SK-N-MC (cell line): ENCODE measurements around the gene SMURF1.
"Not testable (repeated sequence)": the region's sequence is repeated elsewhere in the genome, so short reads cannot be mapped to it uniquely, and the experiment has no call there.

ENCODE experiments used
- DNase-seq: peaks from one replicate; pipeline ENCODE4 v3.0.0-alpha.2; 2011; ENCODE audit warnings: low read depth, low spot score
- H3K27ac ChIP-seq: fragments of 200-600 bp; sonication (generic); 2 replicates; pipeline ENCODE4 v1.5.1; 2016; ENCODE audit warnings: mixed run types
- H3K36me3 ChIP-seq: fragments of 200-600 bp; sonication (generic); 2 replicates; pipeline ENCODE4 v1.6.1; 2017; ENCODE audit warnings: antibody characterized with exemption, low read length, mixed read lengths; ENCODE audit not compliant: insufficient read depth
- H3K4me3 ChIP-seq: fragments of 200-600 bp; sonication (generic); 2 replicates; pipeline ENCODE4 v1.5.1; 2016
- H3K9ac ChIP-seq: fragments of 200-600 bp; sonication (generic); 2 replicates; pipeline ENCODE4 v1.8.0; 2017; ENCODE audit warnings: mixed run types, mixed read lengths; ENCODE audit not compliant: insufficient read length
- H3K9me3 ChIP-seq: fragments of 200-600 bp; sonication (generic); 2 replicates; pipeline ENCODE4 v1.6.1; 2017; ENCODE audit warnings: low read depth, mild to moderate bottlenecking, antibody characterized with exemption, low read length, moderate library complexity, mixed read lengths
- EZH2 ChIP-seq: fragments of 200-600 bp; sonication (generic); IDR thresholded peaks from one replicate; pipeline ENCODE4 v1.6.1; 2017; ENCODE audit warnings: antibody characterized with exemption
- FOXP2 ChIP-seq: optimal IDR thresholded peaks from 2 replicates; pipeline ENCODE3; 2011; ENCODE audit warnings: mild to moderate bottlenecking, moderate library complexity; ENCODE audit not compliant: insufficient read depth; ENCODE audit errors: extremely low read length, control extremely low read depth
- POLR2AphosphoS5 ChIP-seq: IDR thresholded peaks from 2 replicates; pipeline ENCODE4 v1.6.1; 2012; ENCODE audit warnings: mild to moderate bottlenecking, low read depth, low read length, borderline replicate concordance

The SMURF1 gene

DNA sequence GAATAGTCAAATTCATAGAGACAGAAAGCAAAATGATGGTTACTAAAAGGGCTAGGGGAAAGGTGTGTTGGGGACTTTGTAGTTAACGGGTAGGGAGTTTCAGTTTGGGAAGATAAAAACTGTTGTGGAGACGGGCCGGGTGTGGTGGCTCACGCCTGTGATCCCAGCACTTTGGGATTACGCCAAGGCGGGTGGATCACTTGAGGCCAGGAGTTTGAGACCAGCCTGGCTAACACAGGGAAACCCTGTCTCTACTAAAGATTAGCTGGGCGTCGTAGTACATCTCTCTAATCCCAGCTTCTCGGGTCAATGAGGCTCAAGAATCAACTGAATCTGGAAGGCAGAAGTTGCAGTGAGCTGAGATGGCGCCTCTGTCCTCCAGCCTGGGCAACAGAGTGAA, 33.3 kb upstream of the SMURF1 start:
- H3K9me3 ChIP-seq = no peaks in the 10 kb centered on the region
- no peak for DNase-seq
- TF ChIP-seq EZH2 (no peak), POLR2AphosphoS5 (no peak), FOXP2 (no peak)
- H3K9ac ChIP-seq = no peak overlapping the region
- H3K27ac ChIP-seq = no peak overlapping the region
- H3K4me3 ChIP-seq = no peak overlapping the region
- H3K36me3 ChIP-seq = no peaks in the 10 kb centered on the region

GRCh38 chr7:99173787-99174186, 29.9 kb upstream of the SMURF1 start:
- Histone ChIP-seq H3K27ac (no peak overlapping the region), H3K4me3 (no peak overlapping the region), H3K36me3 (no peaks in the 10 kb centered on the region), H3K9ac (no peak overlapping the region), H3K9me3 (no peaks in the 10 kb centered on the region)
- DNase-seq = no peak
- no peak for TF ChIP-seq EZH2
- no peak for TF ChIP-seq POLR2AphosphoS5
- TF ChIP-seq FOXP2 = no peak

- no peak for DNase-seq
- no peak overlapping the region for H3K27ac ChIP-seq
- no peaks in the 10 kb centered on the region for H3K9me3 ChIP-seq
- H3K36me3 ChIP-seq = no peaks in the 10 kb centered on the region
- H3K4me3 ChIP-seq = no peak overlapping the region
- no peak overlapping the region for H3K9ac ChIP-seq
- TF ChIP-seq EZH2 (no peak), FOXP2 (no peak), POLR2AphosphoS5 (no peak)
These were observed 27.8 kb upstream of the SMURF1 start for GRCh38 chr7:99171731-99172130.

GRCh38 chr7:99170730-99171074, 26.8 kb upstream of the SMURF1 start:
- DNase-seq = no peak
- H3K9me3 ChIP-seq = no peaks in the 10 kb centered on the region
- H3K9ac ChIP-seq = no peak overlapping the region
- H3K36me3 ChIP-seq = no peaks in the 10 kb centered on the region
- H3K27ac ChIP-seq = no peak overlapping the region
- TF ChIP-seq EZH2 = no peak
- H3K4me3 ChIP-seq = no peak overlapping the region

GRCh38 chr7:99170065-99170729, 26.3 kb upstream of the SMURF1 start:
- Histone ChIP-seq H3K36me3 (no peaks in the 10 kb centered on the region), H3K9ac (no peak overlapping the region), H3K9me3 (no peaks in the 10 kb centered on the region), H3K27ac (no peak overlapping the region), H3K4me3 (no peak overlapping the region)
- no peak for DNase-seq
- TF ChIP-seq FOXP2 (no peak), POLR2AphosphoS5 (no peak), EZH2 (no peak)

DNA sequence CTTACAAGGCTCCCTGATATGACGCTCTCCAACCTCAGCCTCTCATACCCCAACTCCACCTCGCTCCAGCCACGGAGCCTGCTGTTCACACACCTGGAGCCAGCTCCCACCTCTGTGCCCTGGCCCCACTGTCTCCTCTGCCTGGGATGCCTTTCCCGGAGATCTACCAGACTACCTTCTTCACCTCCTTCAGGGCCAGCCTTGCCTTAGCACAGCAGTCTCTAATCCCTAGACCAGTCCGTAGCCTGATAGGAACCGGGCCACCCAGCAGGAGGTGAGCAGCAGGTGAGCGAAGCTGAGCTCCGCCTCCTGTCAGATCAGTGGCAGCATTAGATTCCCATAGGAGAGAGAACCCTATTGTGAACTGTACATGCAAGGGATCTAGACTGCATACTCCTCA, 23.2 kb upstream of the SMURF1 start:
- Histone ChIP-seq H3K9ac (no peak overlapping the region), H3K4me3 (no peak overlapping the region), H3K27ac (no peak overlapping the region), H3K36me3 (no peaks in the 10 kb centered on the region), H3K9me3 (no peaks in the 10 kb centered on the region)
- DNase-seq = no peak
- TF ChIP-seq FOXP2 (no peak), EZH2 (no peak), POLR2AphosphoS5 (no peak)

DNA sequence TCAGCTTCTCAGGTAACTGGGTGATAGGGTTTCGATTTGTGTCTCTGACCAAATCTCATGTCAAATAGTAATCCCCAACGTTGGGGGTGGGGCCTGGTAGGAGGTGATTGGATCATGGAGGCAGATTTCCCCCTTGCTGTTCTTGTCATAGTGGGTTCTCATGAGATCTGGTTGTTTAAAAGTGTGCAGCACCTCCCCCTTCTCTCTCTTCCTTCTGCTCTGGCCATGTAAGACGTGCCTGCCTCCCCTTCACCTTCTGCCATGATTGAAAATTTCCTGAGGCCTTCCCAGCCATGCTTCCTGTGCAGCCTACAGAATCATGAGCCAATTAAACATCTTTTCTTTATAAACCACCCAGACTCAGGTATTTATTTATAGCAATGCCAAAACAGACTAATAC, 21.9 kb upstream of the SMURF1 start:
- H3K9ac ChIP-seq = no peak overlapping the region
- TF ChIP-seq FOXP2 (no peak), POLR2AphosphoS5 (no peak), EZH2 (no peak)
- no peaks in the 10 kb centered on the region for H3K36me3 ChIP-seq
- H3K9me3 ChIP-seq = no peaks in the 10 kb centered on the region
- no peak overlapping the region for H3K4me3 ChIP-seq
- no peak for DNase-seq
- no peak overlapping the region for H3K27ac ChIP-seq

GRCh38 chr7:99163669-99164068, 19.8 kb upstream of the SMURF1 start:
- not testable (repeated sequence) for H3K36me3 ChIP-seq, H3K9me3 ChIP-seq, H3K9ac ChIP-seq, DNase-seq, H3K4me3 ChIP-seq, H3K27ac ChIP-seq

- DNase-seq = no peak
- H3K4me3 ChIP-seq = no peak overlapping the region
- H3K9me3 ChIP-seq = no peaks in the 10 kb centered on the region
- H3K36me3 ChIP-seq = no peaks in the 10 kb centered on the region
- no peak overlapping the region for H3K27ac ChIP-seq
- no peak for TF ChIP-seq FOXP2
- TF ChIP-seq EZH2 = no peak
- TF ChIP-seq POLR2AphosphoS5 = no peak
- H3K9ac ChIP-seq = no peak overlapping the region
These were observed 12.7 kb upstream of the SMURF1 start for GRCh38 chr7:99156649-99157048.

- H3K27ac ChIP-seq = no peak overlapping the region
- H3K9me3 ChIP-seq = no peaks in the 10 kb centered on the region
- no peak for TF ChIP-seq POLR2AphosphoS5
- no peak for TF ChIP-seq FOXP2
- TF ChIP-seq EZH2 = no peak
- H3K36me3 ChIP-seq = no peaks in the 10 kb centered on the region
- H3K4me3 ChIP-seq = no peak overlapping the region
- DNase-seq = no peak
- H3K9ac ChIP-seq = no peak overlapping the region
These were observed 11.3 kb upstream of the SMURF1 start for GRCh38 chr7:99155211-99155610.
